GM18517 (cell line): ENCODE data around the gene USP3.
"Not testable (repeated sequence)": the region's sequence is repeated elsewhere in the genome, so short reads cannot be mapped to it uniquely, and the experiment has no call there.

ENCODE experiments used
- ATAC-seq: cut with Tn5 transposase; IDR thresholded peaks from one replicate; pipeline ENCODE4 v1.9.1; 2021; ENCODE audit warnings: mild to moderate bottlenecking, moderate library complexity; ENCODE audit not compliant: unreplicated experiment

USP3 gene

GRCh38 chr15:63476229-63476632 is 28.2 kb upstream of the USP3 start:
- no peak for ATAC-seq

GRCh38 chr15:63478243-63478642 is 26.1 kb upstream of the USP3 start:
- ATAC-seq, result no peak

GRCh38 chr15:63480441-63480821 is 24.0 kb upstream of the USP3 start:
- no peak for ATAC-seq

- no peak for ATAC-seq
Observed at GRCh38 chr15:63481105-63481810, 23.1 kb upstream of the USP3 start.

DNA sequence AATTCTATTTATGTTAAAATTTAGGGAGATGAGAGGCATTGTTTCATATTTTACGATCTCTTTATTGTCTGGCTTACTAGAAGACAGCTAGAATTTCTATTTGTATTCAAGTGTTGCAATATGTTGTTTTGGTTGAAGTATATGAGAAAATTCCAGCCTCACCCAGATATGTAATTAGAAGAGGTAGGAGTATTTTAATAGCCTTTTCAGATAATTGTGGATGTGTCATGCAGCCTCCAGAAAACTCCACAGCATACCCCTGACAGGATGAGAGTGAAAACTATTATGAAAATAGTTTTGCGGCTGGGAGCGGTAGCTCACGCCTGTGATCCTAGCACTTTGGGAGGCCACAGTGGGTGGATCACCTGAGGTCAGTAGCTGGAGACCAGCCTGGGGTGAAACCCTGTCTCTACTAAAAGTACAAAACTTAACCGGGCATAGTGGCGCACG is 21.5 kb upstream of the USP3 start:
- ATAC-seq, result no peak

DNA sequence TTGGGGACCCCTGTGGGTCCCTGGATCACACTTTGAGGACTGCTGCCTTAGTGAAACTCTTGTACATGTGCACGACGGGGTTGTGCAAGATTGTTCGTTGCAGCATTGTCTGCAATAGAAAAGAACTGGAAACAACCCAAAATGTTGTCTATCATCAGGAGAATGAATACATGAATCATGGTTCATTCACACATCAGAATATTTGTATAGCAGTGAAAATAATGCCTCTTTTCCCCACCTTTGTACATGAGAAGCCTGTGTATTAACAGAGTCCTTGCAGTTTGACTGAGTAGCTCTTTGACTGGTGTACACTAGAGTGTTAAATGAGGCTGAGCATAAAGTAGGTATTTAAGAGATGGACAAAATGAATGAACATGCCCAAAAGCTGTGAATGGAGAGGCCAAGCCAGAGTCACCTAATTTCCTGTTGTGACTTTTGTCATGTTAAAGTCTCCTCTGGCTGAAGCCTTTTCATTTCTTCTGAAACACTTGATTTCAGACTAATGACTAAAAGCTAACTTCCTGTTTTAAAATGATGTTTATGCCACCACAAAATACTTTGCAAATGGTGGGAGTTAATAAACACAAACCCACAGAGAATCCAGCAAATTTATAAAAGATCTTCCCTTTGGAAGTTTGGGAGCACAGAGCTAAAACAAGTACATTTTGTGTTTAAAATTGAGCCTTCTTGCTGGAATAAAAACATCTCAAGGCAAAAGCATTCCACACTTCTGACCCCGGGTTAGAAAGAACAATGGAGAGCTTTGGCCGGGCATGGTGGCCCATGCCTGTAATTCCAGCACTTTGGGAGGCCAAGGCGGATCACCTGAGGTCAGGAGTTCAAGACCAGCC is 20.6 kb upstream of the USP3 start:
- no peak for ATAC-seq

- no peak for ATAC-seq
Observed at GRCh38 chr15:63484433-63485186, 19.8 kb upstream of the USP3 start.

- ATAC-seq, result peak; percentile 34
Observed at GRCh38 chr15:63487076-63487757, 17.2 kb upstream of the USP3 start.

GRCh38 chr15:63487758-63488397 is 16.5 kb upstream of the USP3 start:
- ATAC-seq, result not testable (repeated sequence)

DNA sequence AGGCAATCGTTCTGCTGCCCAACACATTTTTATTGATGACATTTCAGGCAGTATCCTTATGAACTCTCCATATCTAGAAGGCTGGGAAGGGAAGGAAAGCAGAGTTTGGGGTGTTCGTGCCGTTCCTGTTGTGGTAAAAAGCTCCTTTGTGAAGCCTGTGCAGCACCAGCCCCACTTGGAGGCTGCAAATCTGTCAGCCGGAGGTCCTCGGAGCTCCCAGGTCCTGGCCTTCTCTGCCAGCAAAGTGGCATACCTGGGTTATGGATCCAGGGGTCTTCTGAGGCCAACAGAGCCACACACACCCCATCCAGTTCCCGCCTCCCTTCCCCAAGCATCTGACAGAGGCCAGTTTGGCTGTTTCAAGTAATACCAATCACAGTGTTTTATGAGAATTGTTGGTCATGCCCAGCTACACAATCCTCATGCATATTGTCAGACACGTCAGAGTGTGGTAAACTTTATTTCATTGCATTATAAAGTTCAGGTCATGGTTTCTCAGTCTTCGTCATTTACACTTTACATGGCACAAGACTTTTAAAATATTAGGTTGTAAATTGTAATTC is 15.9 kb upstream of the USP3 start:
- no peak for ATAC-seq

GRCh38 chr15:63489352-63489751 is 15.0 kb upstream of the USP3 start:
- no peak for ATAC-seq

DNA sequence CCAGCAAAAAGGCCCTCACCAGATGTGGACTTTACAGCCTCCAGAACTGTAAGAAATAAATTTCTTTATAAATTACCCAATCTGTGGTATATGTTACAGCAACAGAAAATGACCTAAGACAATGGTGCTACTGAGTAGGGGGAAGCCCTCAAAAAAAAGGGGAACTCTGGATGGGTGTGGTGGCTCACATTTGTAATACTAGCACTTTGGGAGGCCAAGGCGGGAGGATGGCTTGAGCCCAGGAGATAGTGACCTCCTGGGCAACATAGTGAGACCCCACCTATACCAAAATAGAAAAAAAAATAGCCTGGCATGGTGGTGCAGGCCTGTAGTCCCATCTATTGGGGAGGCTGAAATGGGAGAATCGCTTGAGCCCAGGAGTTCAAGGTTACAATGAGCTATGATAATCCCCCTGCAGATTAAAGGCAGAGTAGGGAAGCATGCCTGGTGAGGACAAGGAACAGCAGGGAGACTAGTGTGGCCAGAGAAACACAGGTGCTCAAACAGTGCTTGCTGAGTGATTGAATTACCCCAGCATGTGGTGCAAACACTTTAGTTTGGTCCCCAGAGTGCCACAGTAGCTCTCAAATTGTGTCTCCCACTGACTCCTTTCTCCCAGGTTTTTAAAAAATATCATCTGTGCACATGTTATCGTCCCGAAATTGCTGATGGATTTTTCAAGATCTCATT is 13.9 kb upstream of the USP3 start:
- no peak for ATAC-seq

GRCh38 chr15:63491116-63491827 is 13.1 kb upstream of the USP3 start:
- ATAC-seq, result no peak

DNA sequence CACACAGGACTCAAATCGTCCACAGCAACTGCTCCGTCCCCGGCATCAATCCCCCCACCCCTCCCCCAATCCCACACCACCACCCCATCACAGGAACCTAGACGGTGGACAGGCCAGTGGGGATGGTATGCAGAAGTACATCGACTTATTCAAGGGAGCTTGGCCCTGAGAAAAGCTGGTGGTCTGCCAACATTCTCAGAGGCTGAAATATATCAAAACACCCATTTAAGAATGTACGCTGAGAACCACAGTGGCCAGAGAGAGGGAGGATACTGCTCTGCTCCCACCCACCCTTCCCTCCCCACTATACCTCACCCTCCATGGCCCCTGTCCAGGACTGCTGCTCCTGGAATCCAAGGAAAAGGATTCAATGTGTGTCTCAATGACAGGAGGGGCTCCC is 12.4 kb upstream of the USP3 start:
- ATAC-seq, result no peak

DNA sequence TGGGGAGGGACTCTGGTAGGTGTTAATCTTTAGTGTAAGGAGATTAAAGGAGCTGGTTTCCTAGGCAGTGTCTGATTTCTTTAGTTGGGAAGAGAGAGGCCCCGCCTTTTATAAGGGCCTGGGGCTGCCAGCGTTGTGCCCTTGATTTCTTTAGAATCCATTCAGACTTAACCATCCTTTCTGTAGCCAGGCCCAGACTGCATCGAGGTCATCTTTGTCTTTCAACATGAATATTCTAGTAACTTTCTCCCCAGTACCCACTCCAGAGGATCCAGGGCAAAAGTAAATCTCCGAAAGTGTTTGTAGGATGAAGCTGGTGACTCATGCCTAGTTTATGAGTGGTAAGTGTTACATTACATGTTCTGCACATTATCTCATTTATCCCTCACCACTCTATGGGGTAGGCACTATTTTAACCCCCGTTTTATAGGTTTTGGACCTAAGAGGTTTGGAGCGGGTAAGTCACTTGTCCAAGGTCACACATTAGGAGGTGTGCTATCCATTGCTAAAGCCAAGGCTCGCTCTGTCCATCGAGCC is 11.8 kb upstream of the USP3 start:
- no peak for ATAC-seq

DNA sequence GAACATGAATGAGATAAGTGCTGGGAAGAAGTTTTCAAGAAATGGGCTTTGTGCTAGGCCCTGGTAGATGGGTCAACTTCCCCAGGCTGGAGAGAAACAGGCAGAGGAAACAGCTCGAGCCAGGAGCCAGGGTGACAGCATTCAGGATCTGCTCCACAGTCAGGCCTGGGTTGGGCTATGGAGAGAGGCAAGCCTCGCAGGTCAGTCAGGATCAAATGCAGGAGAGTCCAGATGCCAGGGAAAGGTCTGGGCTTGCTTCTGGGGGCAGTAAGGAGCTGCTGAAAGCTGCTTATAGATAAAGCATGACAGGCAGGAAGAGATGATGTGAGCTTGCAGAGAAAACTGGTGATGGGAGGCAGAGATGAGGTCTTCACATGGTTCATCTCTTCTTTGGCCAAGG is 11.0 kb upstream of the USP3 start:
- no peak for ATAC-seq

DNA sequence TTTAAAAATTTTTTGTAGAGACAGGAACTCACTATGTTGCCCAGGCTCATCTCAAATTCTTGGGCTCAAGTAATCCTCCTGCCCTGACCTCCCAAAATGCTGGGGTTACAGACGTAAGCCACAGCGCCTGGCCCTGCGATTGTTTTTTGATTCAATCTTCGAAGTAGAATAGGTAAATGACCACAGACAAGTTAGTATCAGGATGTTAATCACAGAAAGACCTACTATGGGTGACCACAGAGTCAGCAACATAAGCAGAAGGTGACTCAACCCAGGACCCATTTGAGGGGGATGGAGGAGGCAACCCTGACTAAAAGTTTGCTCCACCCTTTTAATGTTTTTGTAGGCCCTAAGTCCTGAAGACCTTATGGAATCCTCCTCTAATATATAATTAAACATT is 10.0 kb upstream of the USP3 start:
- no peak for ATAC-seq

GRCh38 chr15:63495343-63495742 is 9.1 kb upstream of the USP3 start:
- ATAC-seq, result no peak
